ENCODE results near the gene RPLP2.

RPLP2 gene

GRCh38 chr11:836700-837099 lies 26.9 kb downstream of the RPLP2 start:
- DNase-seq (ENCODE audit: low read depth): no peak

GRCh38 chr11:837189-837989 lies 27.6 kb downstream of the RPLP2 start:
- no peak for DNase-seq (ENCODE audit: low read depth)

DNA sequence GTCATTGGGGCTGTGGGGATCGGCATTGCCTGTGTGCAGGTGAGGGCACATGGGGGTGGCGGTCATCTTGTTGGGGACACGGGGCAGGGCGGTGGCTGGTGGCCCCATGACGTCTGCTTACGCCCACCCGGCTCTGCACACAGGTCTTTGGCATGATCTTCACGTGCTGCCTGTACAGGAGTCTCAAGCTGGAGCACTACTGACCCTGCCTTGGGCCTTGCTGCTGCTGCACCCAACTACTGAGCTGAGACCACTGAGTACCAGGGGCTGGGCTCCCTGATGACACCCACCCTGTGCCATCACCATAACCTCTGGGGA lies 28.2 kb downstream of the RPLP2 start:
- DNase-seq (ENCODE audit: low read depth): no peak

DNA sequence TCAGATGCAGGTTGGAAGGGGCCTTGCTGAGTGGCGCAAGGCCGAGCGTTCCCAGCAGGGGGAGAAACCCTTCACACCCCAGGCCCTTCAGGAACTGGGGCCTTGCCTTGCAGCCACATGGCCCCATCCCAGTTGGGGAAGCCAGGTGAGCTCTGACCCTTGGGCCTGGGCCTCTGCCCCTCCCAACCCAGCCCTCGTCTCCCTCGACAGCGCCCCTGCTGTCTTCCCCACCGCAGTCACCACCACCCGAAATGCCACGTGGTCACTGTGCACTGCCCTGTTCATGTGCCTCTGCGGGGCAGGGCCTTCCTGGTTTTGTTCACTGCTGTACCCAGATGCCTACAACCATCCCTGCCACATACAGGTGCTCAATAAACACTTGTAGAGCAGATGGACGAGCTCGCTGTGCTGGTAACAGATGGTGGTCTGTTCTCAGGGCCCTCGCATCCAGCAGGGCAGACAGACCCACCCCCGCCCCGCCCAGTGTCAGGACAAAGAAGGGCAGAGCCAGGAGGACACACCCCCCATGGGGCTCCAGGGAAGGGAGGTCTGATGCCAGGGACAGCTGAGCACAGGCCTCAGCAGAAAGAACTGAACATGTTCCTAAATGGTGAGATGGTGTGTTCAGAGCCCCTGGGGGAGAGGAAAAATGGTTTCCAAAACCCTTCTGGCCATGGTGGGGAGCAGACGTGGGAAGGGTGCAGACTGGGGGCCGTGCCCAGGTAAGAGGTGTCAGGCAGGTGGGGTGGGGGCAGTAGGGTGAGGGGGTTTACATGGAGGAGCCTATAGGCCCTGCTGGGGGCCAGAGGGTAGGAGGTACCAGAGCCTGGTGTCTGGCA lies 28.9 kb downstream of the RPLP2 start:
- no peak for DNase-seq (ENCODE audit: low read depth)

DNA sequence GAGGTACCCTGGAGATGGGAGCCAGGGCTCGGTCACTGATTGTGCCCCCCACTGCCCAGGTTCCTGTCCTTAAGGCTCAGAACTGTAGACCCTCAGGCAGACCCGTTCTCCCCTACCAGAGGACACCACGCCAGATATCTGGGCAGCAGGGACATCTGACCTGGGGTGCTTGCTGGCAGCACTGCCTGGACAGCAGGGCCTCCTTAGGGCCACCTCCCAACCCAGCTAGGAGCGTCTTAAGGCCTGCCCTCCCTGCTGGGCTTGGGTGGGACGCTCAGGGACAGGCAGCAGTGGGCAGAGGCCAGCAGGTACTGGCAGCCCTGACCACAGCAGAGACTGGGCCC lies 29.5 kb downstream of the RPLP2 start:
- DNase-seq (ENCODE audit: low read depth): no peak

- DNase-seq (ENCODE audit: low read depth): no peak
Measured at GRCh38 chr11:839875-840617, 30.3 kb downstream of the RPLP2 start.

DNA sequence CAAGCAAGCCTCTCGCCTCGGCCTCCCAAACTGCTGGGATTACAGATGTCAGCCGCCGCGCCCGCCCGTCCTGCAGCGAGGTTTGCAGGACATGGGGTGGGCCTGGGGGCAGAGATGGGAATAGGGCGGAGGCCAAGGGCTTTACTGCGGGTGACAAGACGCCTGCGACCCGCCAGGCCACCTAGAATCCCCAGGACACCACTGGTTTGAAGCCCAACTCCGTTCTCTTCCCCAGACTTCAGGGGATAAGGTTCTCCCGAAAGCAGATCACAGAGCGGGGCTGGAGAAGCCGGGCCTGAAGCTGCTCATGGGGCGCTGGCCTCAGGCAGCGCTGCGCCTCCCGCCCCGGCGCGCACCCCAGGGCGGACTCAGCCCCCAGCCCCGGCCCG lies 32.2 kb downstream of the RPLP2 start:
- no peak for DNase-seq (ENCODE audit: low read depth)

GRCh38 chr11:842370-843002 lies 32.7 kb downstream of the RPLP2 start, which contains the start of the genes POLR2L and TSPAN4:
Gene POLR2L, minus strand, starts transcription at chr11:842529. Its CDS starts 21 bp downstream, at chr11:842508.
Gene TSPAN4, plus strand, starts transcription at chr11:842852. Its CDS starts 7,453 bp downstream, at chr11:850305.
- no peak for DNase-seq (ENCODE audit: low read depth)

- DNase-seq (ENCODE audit: low read depth): no peak
Measured at GRCh38 chr11:843086-843734, 33.4 kb downstream of the RPLP2 start.

- DNase-seq (ENCODE audit: low read depth): no peak
Measured at GRCh38 chr11:843818-844692, 34.3 kb downstream of the RPLP2 start.

DNA sequence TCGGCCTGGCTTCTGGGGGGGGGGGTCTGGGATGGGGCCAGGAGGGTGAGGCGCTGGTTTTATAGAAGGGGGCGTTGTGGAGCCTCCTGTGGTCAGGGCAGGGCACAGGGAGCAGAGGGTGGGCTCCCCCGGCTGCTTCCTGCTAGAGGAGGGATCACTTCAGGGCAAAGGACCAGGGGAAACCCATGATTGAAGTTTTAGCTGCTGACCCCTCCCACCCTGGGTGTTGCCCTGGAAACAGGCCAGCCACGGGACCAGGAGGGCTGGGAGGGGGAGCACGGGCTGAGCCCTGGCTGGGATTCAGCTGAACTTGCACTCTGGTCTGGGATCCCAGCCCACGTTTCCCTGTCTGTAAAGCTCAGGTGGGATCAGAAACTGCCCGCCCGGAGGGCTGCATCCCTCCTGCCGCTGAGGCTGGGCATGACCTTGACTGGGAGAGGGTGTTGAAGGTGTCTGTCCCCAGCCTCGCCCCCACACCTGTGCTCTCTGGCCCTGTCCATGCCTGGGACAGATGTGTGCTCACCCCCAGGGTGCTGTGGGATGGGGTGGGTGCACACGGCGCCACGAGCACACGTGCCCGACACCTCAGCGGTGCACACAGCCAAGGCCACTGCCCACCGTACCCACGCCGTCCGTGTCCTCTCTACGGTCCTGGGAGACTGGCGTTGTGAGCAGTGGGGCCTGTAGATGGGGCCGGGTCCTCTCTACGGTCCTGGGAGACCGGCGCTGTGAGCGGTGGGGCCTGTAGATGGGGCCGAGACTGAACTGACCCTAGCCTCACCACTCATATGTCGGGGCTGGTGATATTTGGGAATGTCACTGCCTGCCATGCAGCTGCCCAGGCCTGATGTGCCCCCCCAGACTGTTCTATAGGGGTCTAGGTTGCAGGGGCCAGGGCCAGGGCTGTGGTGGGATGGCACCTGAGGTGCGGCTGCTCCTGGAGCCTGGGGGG lies 35.2 kb downstream of the RPLP2 start:
- DNase-seq (ENCODE audit: low read depth): no peak

DNA sequence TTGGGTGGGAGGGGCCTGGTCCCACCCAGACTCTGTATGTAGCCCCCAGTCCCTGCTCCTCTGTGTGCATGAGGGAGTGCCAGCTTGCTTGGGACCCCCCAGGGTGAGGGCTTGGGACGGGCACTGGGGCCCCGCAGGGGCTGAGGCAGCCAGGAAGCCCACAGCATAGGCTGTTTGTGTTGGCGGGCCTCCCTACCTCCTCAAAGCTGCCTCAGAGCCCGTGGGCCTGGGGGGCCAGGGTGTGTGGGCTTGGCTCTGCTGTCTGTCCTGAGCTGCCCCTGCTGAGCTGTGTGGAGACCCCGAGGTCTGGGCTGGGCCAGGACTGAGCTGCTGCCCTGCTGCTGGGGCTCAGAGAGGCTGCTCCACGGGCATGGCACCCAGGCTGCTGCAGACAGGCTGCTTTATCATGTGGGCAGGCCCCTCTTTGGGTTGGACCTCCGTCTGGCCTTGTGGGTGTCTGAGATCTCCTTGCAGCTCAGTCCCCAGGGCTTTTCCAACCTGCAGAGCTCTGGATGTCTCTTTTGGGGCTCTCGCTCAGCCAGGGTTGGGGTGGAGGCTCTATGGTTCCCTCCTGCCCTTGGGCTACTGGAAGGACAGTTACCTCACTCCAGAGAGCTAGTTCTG lies 36.2 kb downstream of the RPLP2 start:
- DNase-seq (ENCODE audit: low read depth): no peak

DNA sequence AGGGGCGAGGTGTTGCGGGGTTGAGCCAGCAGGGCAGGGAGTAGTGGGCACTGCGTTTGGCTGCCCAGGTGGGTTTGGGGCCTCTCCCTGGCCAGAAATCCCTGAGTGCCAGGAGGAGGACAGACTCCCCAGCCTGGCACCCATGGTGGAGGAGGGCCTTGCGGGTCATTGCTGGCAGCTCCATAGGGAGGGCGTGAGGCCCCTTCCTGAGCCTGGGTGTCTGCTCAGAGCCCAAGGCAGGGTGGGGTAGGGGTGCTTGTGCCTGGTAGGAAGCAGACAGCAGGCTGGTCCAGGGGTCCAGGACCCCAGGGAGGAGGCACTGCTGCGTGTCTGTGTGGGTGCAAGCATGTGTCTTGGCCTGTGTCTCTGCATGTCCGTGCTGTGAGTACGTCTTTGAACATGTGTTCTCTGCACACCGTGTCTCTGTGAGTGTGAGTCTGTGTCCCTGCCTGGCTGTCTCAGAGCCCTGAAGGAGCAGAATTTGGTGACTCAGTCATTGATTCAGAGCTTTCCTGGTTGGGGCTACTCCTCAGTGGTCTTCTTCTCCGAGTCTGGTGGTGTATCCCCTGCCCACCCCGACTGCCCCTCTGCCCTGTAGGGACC lies 36.8 kb downstream of the RPLP2 start:
- no peak for DNase-seq (ENCODE audit: low read depth)

- DNase-seq (ENCODE audit: low read depth): no peak
Measured at GRCh38 chr11:847876-848275, 38.1 kb downstream of the RPLP2 start.

DNA sequence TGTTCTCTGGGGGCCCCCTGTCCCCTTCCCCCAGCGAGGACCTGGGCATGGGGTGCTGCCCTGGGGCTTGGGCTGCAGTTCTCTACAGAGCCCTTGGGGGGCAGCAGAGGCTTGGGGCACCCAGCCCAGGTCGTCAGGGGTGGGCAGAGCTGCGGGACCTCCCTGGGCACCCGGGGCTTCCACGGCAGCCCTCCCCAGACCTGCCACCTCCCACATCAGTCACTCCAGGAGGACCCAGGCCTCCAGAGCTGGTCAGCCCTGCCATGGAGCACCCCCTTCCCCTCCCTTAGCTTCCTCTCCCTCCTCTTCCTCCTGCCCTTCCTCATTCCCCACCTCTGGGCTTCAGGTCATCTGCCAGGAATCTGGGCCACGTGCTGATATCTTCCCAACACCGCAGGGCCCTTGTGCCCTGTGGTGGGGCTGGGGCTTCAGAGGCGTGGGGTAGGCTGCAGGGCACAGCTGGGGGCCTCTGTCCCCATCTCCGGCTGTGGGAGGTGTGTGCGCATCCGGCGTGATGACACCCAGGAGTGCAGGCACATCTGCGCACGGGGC lies 38.7 kb downstream of the RPLP2 start:
- no peak for DNase-seq (ENCODE audit: low read depth)

- no peak for DNase-seq (ENCODE audit: low read depth)
Measured at GRCh38 chr11:849104-849824, 39.5 kb downstream of the RPLP2 start.

DNA sequence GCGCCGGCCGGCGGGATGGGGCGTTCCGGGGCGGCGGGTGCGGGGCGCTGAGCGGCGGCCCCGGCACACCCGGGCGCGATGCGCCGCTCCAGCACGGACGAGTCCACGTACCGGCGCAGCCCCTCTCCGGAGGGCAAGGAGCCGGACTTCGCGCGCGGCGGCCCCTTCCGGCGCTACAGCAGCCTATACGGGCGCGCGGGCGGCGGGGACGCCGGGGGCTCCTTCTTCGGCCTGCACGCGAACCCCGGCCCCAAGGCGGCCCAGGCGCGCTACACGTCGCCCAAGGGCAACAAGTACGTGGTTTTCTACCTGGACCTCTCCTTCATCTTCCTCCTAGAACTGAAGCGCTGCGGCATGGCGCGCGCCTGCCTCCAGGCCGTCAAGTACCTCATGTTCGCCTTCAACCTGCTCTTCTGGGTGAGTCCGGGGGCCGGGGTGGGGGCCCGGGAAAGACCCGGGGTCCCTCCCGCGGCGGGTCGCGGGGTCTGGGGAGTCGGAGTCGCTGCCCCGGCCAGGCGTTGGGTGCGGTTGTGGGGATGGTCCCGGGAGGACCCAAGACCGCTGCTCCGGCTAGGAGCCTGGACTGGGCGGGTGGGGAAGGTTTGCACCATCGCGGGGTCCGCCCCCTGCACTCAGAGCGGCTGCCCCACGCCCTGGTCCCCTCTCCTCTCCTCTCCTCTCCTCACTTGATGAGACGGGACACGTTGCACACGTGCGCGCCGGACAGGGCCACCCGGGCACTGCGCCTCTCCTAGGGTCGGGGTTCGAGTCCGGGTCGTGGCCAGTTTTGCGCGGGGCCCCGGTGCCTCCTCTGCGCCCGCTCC lies 40.4 kb downstream of the RPLP2 start:
- DNase-seq (ENCODE audit: low read depth): no peak
